Measurements from ENCODE around the gene ADD1. TPM values are rescaled to one million over a fixed set of nuclear protein-coding genes. Genes with fewer than 3 reads are reported as not detected.

Gene ADD1
- total and polyA plus RNA-seq, 2 experiments from 2014 or later: 175 to 219 TPM

DNA sequence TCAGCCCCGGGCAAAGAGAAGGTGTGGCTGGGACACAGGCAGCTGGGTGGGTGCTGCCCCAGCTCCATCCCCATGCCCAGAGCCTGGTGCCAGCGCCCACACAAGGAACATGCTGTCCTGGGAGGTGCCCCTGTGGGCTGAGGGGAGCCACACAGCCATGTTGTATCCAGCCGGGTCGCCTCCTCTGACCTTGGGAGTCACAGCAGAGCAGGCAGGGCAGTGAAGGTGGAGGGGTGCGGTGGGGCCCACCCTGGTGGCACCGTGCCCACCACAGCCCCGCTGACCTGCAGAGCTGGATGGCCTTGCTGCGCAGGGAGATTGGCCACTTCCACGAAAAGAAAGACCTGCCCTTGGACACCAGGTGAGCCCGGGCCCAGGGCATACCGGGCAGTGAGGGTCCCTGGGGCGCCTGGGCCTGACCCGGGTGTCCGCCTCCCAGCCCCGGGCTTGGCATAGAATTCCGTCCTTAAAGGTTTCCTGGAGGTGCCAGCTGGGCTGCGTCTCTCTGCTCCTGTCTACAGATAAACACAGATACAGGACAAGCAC lies 18.7 kb upstream of the ADD1 start:
- Histone ChIP-seq H3K4me1 (ENCODE audit: insufficient read depth) (no peaks in the 10 kb centered on the region), H3K27me3 (replicated peaks; ENCODE audit: insufficient read depth) (no peaks in the 10 kb centered on the region), H3K9ac (no peak overlapping the region), H3K79me2 (ENCODE audit: insufficient read depth) (0 out of 2 replicates have a peak, but pooled peaks cover 4% of the 10 kb centered on the region), H3K27ac (no peak overlapping the region), H2AFZ (no peak overlapping the region), H3K36me3 (ENCODE audit: low read depth) (no peaks in the 10 kb centered on the region), H3K4me3 (no peak overlapping the region), H3F3A (ENCODE audit: insufficient read depth) (no peaks in the 10 kb centered on the region), H3K9me2 (ENCODE audit: insufficient read depth) (no peaks in the 10 kb centered on the region), H3K9me3 (ENCODE audit: low read depth) (no peaks in the 10 kb centered on the region), H4K20me1 (ENCODE audit: insufficient read depth) (no peaks in the 10 kb centered on the region), H3K4me2 (ENCODE audit: unreplicated experiment) (no peak overlapping the region)
- TF ChIP-seq EZH2phosphoT487 (IDR thresholded peaks at IDR 0.05; ENCODE audit: insufficient read depth, low read depth): no peak
- TF ChIP-seq EZH2 (IDR thresholded peaks at IDR 0.05; ENCODE audit: insufficient read depth, poor library complexity, severe bottlenecking): no peak
- WGBS, 2 experiments (ENCODE audit: low coverage in 1 of 2, low lambda C conversion rate in 2 of 2, missing lambda C conversion rate in 2 of 2): 89 to 92% methylated on average over 17 of the region's 17 CpGs
- DNase-seq: no peak
- in situ Hi-C loops (cut with MboI): no loop called here

DNA sequence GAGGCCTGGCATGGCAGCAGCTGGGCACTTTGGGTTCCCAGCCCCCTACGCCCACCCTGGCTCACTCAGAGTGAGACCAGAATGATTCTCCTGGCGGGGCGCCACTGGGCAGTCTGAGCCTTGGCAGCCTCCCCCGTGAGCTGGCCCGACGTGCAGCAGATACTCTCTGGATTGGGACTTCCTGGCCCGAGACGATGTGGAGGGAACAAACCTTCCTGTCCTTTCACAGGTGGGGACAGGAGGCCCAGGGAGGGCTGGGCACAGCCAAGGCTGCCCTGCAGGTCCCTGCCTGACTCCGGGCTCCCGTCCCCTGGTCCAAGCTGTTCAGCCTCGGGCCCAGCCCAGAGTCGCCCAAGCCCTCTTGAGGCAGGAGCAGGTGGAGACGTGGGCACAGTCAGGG lies 17.9 kb upstream of the ADD1 start:
- Histone ChIP-seq H3K9me3 (ENCODE audit: low read depth) (no peaks in the 10 kb centered on the region), H3K4me2 (ENCODE audit: unreplicated experiment) (no peak overlapping the region), H3K9me2 (ENCODE audit: insufficient read depth) (no peaks in the 10 kb centered on the region), H3K79me2 (ENCODE audit: insufficient read depth) (0 out of 2 replicates have a peak, but pooled peaks cover 3% of the 10 kb centered on the region), H3K9ac (no peak overlapping the region), H3K36me3 (ENCODE audit: low read depth) (no peaks in the 10 kb centered on the region), H3K4me3 (no peak overlapping the region), H3F3A (ENCODE audit: insufficient read depth) (no peaks in the 10 kb centered on the region), H3K4me1 (ENCODE audit: insufficient read depth) (no peaks in the 10 kb centered on the region), H3K27ac (no peak overlapping the region), H4K20me1 (ENCODE audit: insufficient read depth) (no peaks in the 10 kb centered on the region), H3K27me3 (replicated peaks; ENCODE audit: insufficient read depth) (no peaks in the 10 kb centered on the region), H2AFZ (no peak overlapping the region)
- 62 to 68% methylated on average over 12 to 13 of the region's 13 CpGs for WGBS, 2 experiments (ENCODE audit: low coverage in 1 of 2, low lambda C conversion rate in 2 of 2, missing lambda C conversion rate in 2 of 2)
- in situ Hi-C loops (cut with MboI): no loop called here
- DNase-seq: no peak
- TF ChIP-seq EZH2phosphoT487 (IDR thresholded peaks at IDR 0.05; ENCODE audit: insufficient read depth, low read depth) (no peak), EZH2 (IDR thresholded peaks at IDR 0.05; ENCODE audit: insufficient read depth, poor library complexity, severe bottlenecking) (no peak)

DNA sequence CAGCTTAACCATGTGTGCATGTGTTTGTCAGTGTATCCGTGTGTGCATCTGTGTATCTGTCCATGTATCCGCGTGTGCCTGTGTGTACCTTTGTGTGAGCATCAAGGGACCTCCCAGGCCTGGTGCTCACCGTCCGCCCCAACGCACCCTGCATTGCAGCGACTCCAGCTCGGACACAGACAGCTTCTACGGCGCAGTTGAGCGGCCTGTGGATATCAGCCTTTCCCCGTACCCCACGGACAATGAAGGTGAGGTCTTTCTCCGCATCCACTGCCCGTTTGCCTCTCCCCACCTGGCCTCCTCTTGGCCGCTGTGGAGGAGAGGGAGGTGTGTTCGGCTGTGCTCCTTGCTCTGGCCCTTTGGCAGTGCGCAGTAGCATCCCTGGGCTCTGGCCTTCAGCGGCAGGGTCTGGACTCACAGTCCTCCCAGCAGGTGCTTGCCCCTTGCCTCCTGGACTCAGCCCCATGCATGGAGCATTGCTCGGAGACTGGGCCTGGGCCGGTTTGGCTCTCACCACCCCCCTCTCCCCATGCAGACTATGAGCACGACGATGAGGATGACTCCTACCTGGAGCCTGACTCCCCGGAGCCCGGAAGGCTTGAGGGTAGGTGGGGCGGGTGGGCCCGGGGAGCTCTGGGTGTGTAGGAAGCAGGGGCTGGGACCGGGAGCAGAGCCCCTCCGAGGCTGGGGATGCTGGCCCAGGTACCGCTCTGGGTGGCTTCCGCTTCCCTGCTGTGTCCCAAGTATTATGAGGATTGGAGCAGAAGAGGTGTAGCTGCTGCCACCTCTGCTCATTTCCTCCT lies 16.4 kb upstream of the ADD1 start:
- 89 to 91% methylated on average over 27 to 30 of the region's 31 CpGs for WGBS, 2 experiments (ENCODE audit: low coverage in 1 of 2, low lambda C conversion rate in 2 of 2, missing lambda C conversion rate in 2 of 2)
- no peaks in the 10 kb centered on the region for H3K9me3 ChIP-seq (ENCODE audit: low read depth)
- H3K4me2 ChIP-seq (ENCODE audit: unreplicated experiment): no peak overlapping the region
- H3K9me2 ChIP-seq (ENCODE audit: insufficient read depth): no peaks in the 10 kb centered on the region
- no peak overlapping the region for H2AFZ ChIP-seq
- no peaks in the 10 kb centered on the region for H3K27me3 ChIP-seq (replicated peaks; ENCODE audit: insufficient read depth)
- no peak overlapping the region for H3K4me3 ChIP-seq
- no peak for TF ChIP-seq EZH2phosphoT487 (IDR thresholded peaks at IDR 0.05; ENCODE audit: insufficient read depth, low read depth)
- no peak for TF ChIP-seq EZH2 (IDR thresholded peaks at IDR 0.05; ENCODE audit: insufficient read depth, poor library complexity, severe bottlenecking)
- H3K79me2 ChIP-seq (ENCODE audit: insufficient read depth): no peaks in the 10 kb centered on the region
- no peaks in the 10 kb centered on the region for H3K4me1 ChIP-seq (ENCODE audit: insufficient read depth)
- no peaks in the 10 kb centered on the region for H4K20me1 ChIP-seq (ENCODE audit: insufficient read depth)
- H3K36me3 ChIP-seq (ENCODE audit: low read depth): no peaks in the 10 kb centered on the region
- in situ Hi-C loops (cut with MboI): no loop called here
- no peak overlapping the region for H3K9ac ChIP-seq
- no peaks in the 10 kb centered on the region for H3F3A ChIP-seq (ENCODE audit: insufficient read depth)
- no peak overlapping the region for H3K27ac ChIP-seq
- DNase-seq: no peak

DNA sequence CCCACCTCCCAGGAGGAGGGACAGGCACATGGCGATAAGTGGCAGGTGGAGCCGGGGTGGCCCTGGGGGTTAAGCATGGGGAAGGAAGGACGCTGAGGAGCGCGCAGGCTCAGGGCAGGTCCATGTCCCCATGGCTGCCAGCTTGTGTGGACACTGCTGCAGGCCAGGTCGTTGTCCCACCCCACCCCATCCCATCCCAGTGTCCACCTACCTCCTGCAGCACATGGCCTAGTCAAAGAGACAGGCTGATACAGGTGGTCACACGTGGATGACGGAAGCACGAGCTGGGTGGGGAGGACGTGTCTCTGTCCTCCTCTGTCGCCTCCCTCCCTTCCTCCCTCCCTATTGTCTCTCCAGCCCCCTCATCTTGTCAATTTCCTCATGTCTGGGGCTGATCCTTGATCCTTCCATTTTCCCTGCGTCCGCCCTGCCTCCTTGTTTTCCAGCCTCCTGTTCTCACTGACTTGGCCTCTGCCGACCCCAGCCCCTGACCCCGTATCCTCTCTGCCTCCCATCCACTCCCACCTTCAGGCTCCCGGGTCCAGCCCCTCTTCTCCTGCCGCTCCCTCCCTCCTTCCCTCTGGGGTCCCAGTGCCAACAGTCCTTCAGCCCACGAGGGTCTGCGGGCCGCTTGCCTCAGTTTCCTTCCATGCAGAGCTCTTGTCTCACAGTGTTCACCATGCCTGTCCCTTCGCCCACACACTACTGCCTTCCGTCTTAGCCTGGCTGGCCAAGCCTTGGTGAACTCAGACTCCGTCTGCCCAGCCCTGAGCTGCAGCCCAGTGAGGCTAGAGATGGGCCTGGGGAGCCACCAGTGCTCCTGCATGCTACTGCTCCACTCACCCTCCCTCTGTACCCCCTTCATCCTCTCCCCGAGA lies 15.5 kb upstream of the ADD1 start:
- 90 to 94% methylated on average over 15 to 22 of the region's 24 CpGs for WGBS, 2 experiments (ENCODE audit: low coverage in 1 of 2, low lambda C conversion rate in 2 of 2, missing lambda C conversion rate in 2 of 2)
- no peak overlapping the region for H3K9ac ChIP-seq
- H4K20me1 ChIP-seq (ENCODE audit: insufficient read depth): no peaks in the 10 kb centered on the region
- H3K27ac ChIP-seq: no peak overlapping the region
- TF ChIP-seq EZH2 (IDR thresholded peaks at IDR 0.05; ENCODE audit: insufficient read depth, poor library complexity, severe bottlenecking) (no peak), EZH2phosphoT487 (IDR thresholded peaks at IDR 0.05; ENCODE audit: insufficient read depth, low read depth) (no peak)
- no peaks in the 10 kb centered on the region; the same call in 1 of the 2 replicates for H3K36me3 ChIP-seq (ENCODE audit: low read depth)
- no peaks in the 10 kb centered on the region for H3K9me2 ChIP-seq (ENCODE audit: insufficient read depth)
- in situ Hi-C loops (cut with MboI): no loop called here
- no peaks in the 10 kb centered on the region for H3K9me3 ChIP-seq (ENCODE audit: low read depth)
- no peaks in the 10 kb centered on the region for H3K79me2 ChIP-seq (ENCODE audit: insufficient read depth)
- no peaks in the 10 kb centered on the region for H3K4me1 ChIP-seq (ENCODE audit: insufficient read depth)
- no peak for DNase-seq
- H2AFZ ChIP-seq: no peak overlapping the region
- H3K4me2 ChIP-seq (ENCODE audit: unreplicated experiment): no peak overlapping the region
- no peaks in the 10 kb centered on the region for H3F3A ChIP-seq (ENCODE audit: insufficient read depth)
- H3K4me3 ChIP-seq: no peak overlapping the region
- no peaks in the 10 kb centered on the region for H3K27me3 ChIP-seq (replicated peaks; ENCODE audit: insufficient read depth)

All from GM23248 (cell line).